Spleen (tissue), 11 donors: ENCODE data around the gene ATRIP. TPM values are rescaled to one million over a fixed set of nuclear protein-coding genes. Genes with fewer than 3 reads are reported as not detected.
A peak's percentile ranks its signal among the peaks of the same experiment; 100 is the strongest.
"Not testable (repeated sequence)": the region's sequence is repeated elsewhere in the genome, so short reads cannot be mapped to it uniquely, and the experiment has no call there.

Source experiments
- DNase-seq: peaks from one replicate; pipeline ENCODE4 v3.0.0-alpha.2; 2020
- H3K27ac ChIP-seq, 8 donors: fragments of 200-600 bp; sonication (generic) in 7 of 8; 1 replicate in 4 of 8; 2 replicates in 4 of 8; pipeline versions ENCODE4 v1.5.0 to v1.8.0; 2016 to 2021; ENCODE audit warnings: inconsistent platforms in 4 of 8, mild to moderate bottlenecking in 4 of 8, moderate library complexity in 1 of 8
- H3K27me3 ChIP-seq, 7 donors: fragments of 200-600 bp; sonication (generic) in 6 of 7; replicated peaks in 1 of 7; 1 replicate in 4 of 7; 2 replicates in 3 of 7; pipeline versions ENCODE4 v1.5.0 to v1.8.0; 2016 to 2021; ENCODE audit warnings: inconsistent platforms in 3 of 7, mild to moderate bottlenecking in 1 of 7
- H3K36me3 ChIP-seq, 6 donors: fragments of 200-600 bp; sonication (generic) in 5 of 6; 1 replicate in 4 of 6; 2 replicates in 2 of 6; pipeline versions ENCODE4 v1.5.0 to v1.8.0; 2016 to 2021; ENCODE audit warnings: inconsistent platforms in 2 of 6
- H3K4me1 ChIP-seq, 6 donors: fragments of 200-600 bp; sonication (generic) in 5 of 6; 1 replicate in 3 of 6; 2 replicates in 3 of 6; pipeline versions ENCODE4 v1.5.0 to v1.8.0; 2016 to 2021; ENCODE audit warnings: inconsistent platforms in 3 of 6
- H3K4me3 ChIP-seq, 8 donors: fragments of 200-600 bp; sonication (generic) in 7 of 8; 1 replicate in 4 of 8; 2 replicates in 4 of 8; pipeline versions ENCODE4 v1.5.0 to v1.8.0; 2016 to 2021; ENCODE audit warnings: inconsistent platforms in 4 of 8, mild to moderate bottlenecking in 4 of 8, moderate library complexity in 2 of 8
- H3K9me3 ChIP-seq, 8 donors: fragments of 200-600 bp; sonication (generic) in 7 of 8; 1 replicate in 4 of 8; 2 replicates in 4 of 8; pipeline versions ENCODE4 v1.5.0 to v1.8.0; 2016 to 2021; ENCODE audit warnings: inconsistent platforms in 4 of 8
- CTCF ChIP-seq, 11 experiments: fragments of 200-600 bp in 7 of 11; fragments of 450-650 bp in 4 of 11; sonication (generic) in 4 of 11; IDR thresholded peaks in 8 of 11; conservative IDR thresholded peaks in 3 of 11; 1 replicate in 7 of 11; 2 replicates in 4 of 11; pipeline versions ENCODE4 v1.4.0 to v1.8.0; 2016 to 2021; ENCODE audit warnings: antibody characterized with exemption in 11 of 11, inconsistent platforms in 4 of 11, mild to moderate bottlenecking in 1 of 11
- POLR2A ChIP-seq, 3 donors: fragments of 450-650 bp; IDR thresholded peaks; one replicate each; pipeline ENCODE4 v1.5.1; 2017; ENCODE audit warnings: antibody characterized with exemption in 3 of 3, mild to moderate bottlenecking in 1 of 3
- POLR2AphosphoS5 ChIP-seq, 3 donors: sonication (generic); formaldehyde crosslinking; IDR thresholded peaks; one replicate each; pipeline ENCODE4 v1.5.1; 2017; ENCODE audit warnings: antibody characterized with exemption in 3 of 3
- WGBS, 5 donors: extraction: QIAGEN DNeasy Blood & Tissue Kit in 3 of 5; methylation state at CpG; one replicate each; pipeline versions ENCODE4 v1.1.5 to v1.1.7; 2013 to 2018; 5-methylcytosine and 5-hydroxymethylcytosine counted together
- intact Hi-C: fragments of 100-400 bp; cut with DNase I; formaldehyde crosslinking; loops from one replicate; pipeline ENCODE4 v1.15.0; 2023; ENCODE audit warnings: low total_unique reads
- polyA plus RNA-seq, 3 donors: library from polyadenylated mRNA; stranded (reverse); fragments of 200-250 nt; gene quantifications; one replicate each; pipeline ENCODE4 v1.2.1, GENCODE V29; 2013
- total RNA-seq, 7 donors: library from RNA; depleted of rRNA in 3 of 7; stranded (reverse); fragments of >200 nt in 3 of 7; fragmentation: NEBNext Ultra II Directional in 4 of 7; extraction: Animal tissue kit (Norgen Biotek cat#: 25700) in 4 of 7; gene quantifications; one replicate each; pipeline versions ENCODE4 v1.1.0 to v1.2.1, GENCODE V29; 2016 to 2021
- donor health status: healthy with polysubstance abuse.
- donor health status: DM: no; HTN: no; CAD: no; lungs with moderate emphysema.
- donor health status: DM: no; HTN: no; CAD: no.
- donor health status: Bipolar disorder and iron deficiency.
- donor health status: healthy.
- donor health status: DM: no; HTN: no; CAD: no.
- donor health status: DM: yes; HTN: yes; CAD: no.

ATRIP gene
- total and polyA plus RNA-seq, 10 donors = 5.2 to 10.0 (median 6.8) TPM

- intact Hi-C loops = loop anchor here (5.0 kb wide), 1 partner anchor 92 kb away; no protein-coding TSS in a partner anchor
- H3K36me3 ChIP-seq = peaks cover 0 to 97% (median 53%) of the 10 kb centered on the region in 6 donors
Observed at GRCh38 chr3:48459773-48460516, 13.4 kb downstream of the ATRIP start.

GRCh38 chr3:48460517-48460902, 14.0 kb downstream of the ATRIP start:
- no peak overlapping the region for H3K4me3 ChIP-seq
- intact Hi-C loops = loop anchor here (5.0 kb wide), 1 partner anchor 92 kb away; no protein-coding TSS in a partner anchor
- H3K27me3 ChIP-seq = no peaks in the 10 kb centered on the region
- 92 to 100% (median 95%) methylated on average over 2 to 3 of the region's 3 CpGs for WGBS, 5 donors
- no peak overlapping the region for H3K27ac ChIP-seq
- DNase-seq = no peak
- no peaks in the 10 kb centered on the region for H3K9me3 ChIP-seq
- TF ChIP-seq CTCF (IDR thresholded peaks at IDR 0.05 in 8 of 11, conservative IDR thresholded peaks at IDR 0.05 in 3 of 11) (no peak), POLR2AphosphoS5 (IDR thresholded peaks at IDR 0.05) (no peak), POLR2A (IDR thresholded peaks at IDR 0.05) (no peak)
- peaks cover 0 to 95% (median 48%) of the 10 kb centered on the region in 6 donors for H3K36me3 ChIP-seq
- peaks cover 6 to 14% (median 10%) of the 10 kb centered on the region in 6 donors for H3K4me1 ChIP-seq

More at GRCh38 chr3:48459773-48460516, 13.4 kb downstream of the ATRIP start:
- peaks cover 1 to 9% (median 5%) of the 10 kb centered on the region in 6 donors for H3K4me1 ChIP-seq
- no peak overlapping the region for H3K27ac ChIP-seq
- WGBS, 5 donors = 82 to 98% (median 89%) methylated on average over 6 to 7 of the region's 7 CpGs
- TF ChIP-seq POLR2A (IDR thresholded peaks at IDR 0.05) = no peak
- H3K27me3 ChIP-seq = no peaks in the 10 kb centered on the region
- DNase-seq = peak; percentile 45
- H3K9me3 ChIP-seq = no peaks in the 10 kb centered on the region
- H3K4me3 ChIP-seq = no peak overlapping the region

- peak; percentile 34 for DNase-seq
- H3K36me3 ChIP-seq = peaks cover 0 to 85% (median 43%) of the 10 kb centered on the region in 6 donors
- H3K9me3 ChIP-seq, H3K27ac ChIP-seq, H3K4me3 ChIP-seq, H3K27me3 ChIP-seq: not testable (repeated sequence)
- intact Hi-C loops = loop anchor here (5.0 kb wide), 1 partner anchor 91 kb away; no protein-coding TSS in a partner anchor
- H3K4me1 ChIP-seq = peaks cover 7 to 27% (median 20%) of the 10 kb centered on the region in 6 donors
- 93 to 97% (median 96%) methylated on average over 7 of the region's 7 CpGs for WGBS, 5 donors
Observed at GRCh38 chr3:48461767-48462166, 15.2 kb downstream of the ATRIP start.

- 78 to 97% (median 82%) methylated on average over 6 to 9 of the region's 9 CpGs for WGBS, 5 donors
- Histone ChIP-seq H3K4me1 (peaks cover 26 to 46% (median 39%) of the 10 kb centered on the region in 6 donors), H3K9me3 (no peaks in the 10 kb centered on the region), H3K4me3 (no peak overlapping the region), H3K27ac (peak overlapping the region in 2 of 8 donors; percentile 92 to 99), H3K36me3 (peaks cover 0 to 85% (median 45%) of the 10 kb centered on the region in 6 donors), H3K27me3 (no peaks in the 10 kb centered on the region)
- DNase-seq = peak; percentile 70
- TF ChIP-seq POLR2A (IDR thresholded peaks at IDR 0.05) = no peak
- TF ChIP-seq CTCF (IDR thresholded peaks at IDR 0.05 in 8 of 11, conservative IDR thresholded peaks at IDR 0.05 in 3 of 11) = no peak
- peak in 1 of 3 donors; percentile 38 for TF ChIP-seq POLR2AphosphoS5 (IDR thresholded peaks at IDR 0.05)
- intact Hi-C loops = loop anchor here (5.0 kb wide), 1 partner anchor 89 kb away; no protein-coding TSS in a partner anchor
Observed at GRCh38 chr3:48463703-48464102, 17.2 kb downstream of the ATRIP start.

- peak; percentile 81 for DNase-seq
- intact Hi-C loops = loop anchor here (5.0 kb wide), 1 partner anchor 88 kb away; no protein-coding TSS in a partner anchor
- no peaks in the 10 kb centered on the region for H3K9me3 ChIP-seq
- TF ChIP-seq POLR2AphosphoS5 (IDR thresholded peaks at IDR 0.05) (peak in 1 of 3 donors; percentile 69), CTCF (IDR thresholded peaks at IDR 0.05 in 8 of 11, conservative IDR thresholded peaks at IDR 0.05 in 3 of 11) (no peak), POLR2A (IDR thresholded peaks at IDR 0.05) (no peak)
- peak overlapping the region in 7 of 8 donors; percentile 92 to 99 (median 97) for H3K27ac ChIP-seq
- peak overlapping the region in 1 of 8 donors; percentile 92 for H3K4me3 ChIP-seq
- H3K27me3 ChIP-seq = no peaks in the 10 kb centered on the region
- peaks cover 37 to 57% (median 50%) of the 10 kb centered on the region in 6 donors for H3K4me1 ChIP-seq
- 88 to 95% (median 93%) methylated on average over 13 to 17 of the region's 17 CpGs for WGBS, 5 donors
- peaks cover 0 to 85% (median 44%) of the 10 kb centered on the region in 6 donors for H3K36me3 ChIP-seq
Observed at GRCh38 chr3:48464713-48465221, 18.2 kb downstream of the ATRIP start.
